OCI-M1 (cell line): ENCODE measurements around the gene TTC9.

Experiments used
- DNase-seq: peaks from one replicate; lab custom pipeline; 2025; lab: John Stamatoyannopoulos, UW

Gene TTC9

GRCh38 chr14:70645892-70646291, 4.2 kb downstream of the TTC9 start:
- DNase-seq, result no peak

GRCh38 chr14:70646705-70647104, 5.0 kb downstream of the TTC9 start:
- no peak for DNase-seq

GRCh38 chr14:70648346-70648745, 6.6 kb downstream of the TTC9 start:
- DNase-seq, result no peak

- no peak for DNase-seq
Measured at GRCh38 chr14:70649803-70650202, 8.1 kb downstream of the TTC9 start.

GRCh38 chr14:70651522-70651921, 9.8 kb downstream of the TTC9 start:
- DNase-seq, result no peak

- no peak for DNase-seq
Measured at GRCh38 chr14:70652871-70653270, 11.2 kb downstream of the TTC9 start.

GRCh38 chr14:70653662-70654061, 11.9 kb downstream of the TTC9 start:
- no peak for DNase-seq

- DNase-seq, result no peak
Measured at GRCh38 chr14:70654632-70655031, 12.9 kb downstream of the TTC9 start.

GRCh38 chr14:70655110-70655826, 13.6 kb downstream of the TTC9 start:
- DNase-seq, result no peak

GRCh38 chr14:70658899-70659298, 17.2 kb downstream of the TTC9 start:
- peak; percentile 31 for DNase-seq

GRCh38 chr14:70660967-70661893, 19.5 kb downstream of the TTC9 start:
- peak; percentile 10 for DNase-seq

- no peak for DNase-seq
Measured at GRCh38 chr14:70662080-70662479, 20.4 kb downstream of the TTC9 start.

GRCh38 chr14:70662816-70663215, 21.1 kb downstream of the TTC9 start:
- no peak for DNase-seq

GRCh38 chr14:70663707-70664179, 22.0 kb downstream of the TTC9 start:
- DNase-seq, result no peak

GRCh38 chr14:70664698-70665447, 23.2 kb downstream of the TTC9 start:
- DNase-seq, result no peak

GRCh38 chr14:70665448-70666360, 24.0 kb downstream of the TTC9 start:
- no peak for DNase-seq

GRCh38 chr14:70666361-70666686, 24.6 kb downstream of the TTC9 start:
- no peak for DNase-seq

- DNase-seq, result no peak
Measured at GRCh38 chr14:70670992-70671651, 29.4 kb downstream of the TTC9 start.

GRCh38 chr14:70671652-70672644, 30.2 kb downstream of the TTC9 start:
- no peak for DNase-seq

- no peak for DNase-seq
Measured at GRCh38 chr14:70677341-70677740, 35.6 kb downstream of the TTC9 start.
